Measurements from ENCODE around the gene ADK. TPM values are rescaled to one million over a fixed set of nuclear protein-coding genes. Genes with fewer than 3 reads are reported as not detected.

Gene ADK
- total and polyA plus RNA-seq, 2 of the 13 experiments (the other 11 are each of a cell fraction or from before 2014, with no cell fraction given): 48.6 to 79.1 TPM

DNA sequence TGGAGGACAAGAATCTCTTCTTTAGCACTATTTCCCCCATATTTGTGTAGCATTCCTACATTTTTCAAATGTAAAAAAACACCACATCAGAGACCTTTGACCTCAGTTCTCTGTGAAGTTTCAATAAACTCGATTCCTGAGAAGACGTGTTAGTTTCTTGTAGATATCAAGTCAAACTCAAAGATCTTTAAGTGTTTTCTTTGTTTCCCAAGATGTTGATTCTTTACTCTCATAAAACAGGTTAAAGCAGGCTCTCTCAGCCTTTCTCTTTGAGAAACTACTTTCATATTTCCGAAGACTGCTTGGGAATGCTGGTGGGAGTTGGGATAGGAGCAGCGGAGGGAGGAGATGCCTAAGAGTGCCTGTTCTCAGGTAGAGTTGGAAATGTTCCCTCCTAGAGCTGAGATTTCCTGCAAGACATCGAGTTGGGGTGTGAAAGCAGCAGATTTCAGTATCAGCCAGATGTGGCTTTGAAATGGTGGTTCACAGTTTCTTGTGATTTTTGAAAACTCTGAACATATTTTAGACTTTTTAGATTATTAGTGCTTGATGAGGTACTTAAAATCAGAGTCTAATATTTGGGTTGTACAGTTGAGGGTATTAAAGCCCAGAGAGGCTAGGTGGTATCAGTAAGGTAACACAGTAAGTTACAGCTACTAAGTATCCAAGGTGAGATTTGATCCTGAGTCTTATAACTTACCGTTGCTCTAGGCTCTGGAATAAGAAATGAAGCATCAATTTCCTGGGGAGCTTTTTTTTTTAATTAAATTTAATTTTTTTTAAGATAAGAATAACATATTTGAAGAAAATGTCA, 13.9 kb downstream of the ADK start (continued):
- no peak for TF ChIP-seq ZNF12 (CRISPR knock-in tag; IDR thresholded peaks at IDR 0.05)
- no peak for TF ChIP-seq ZNF143 (CRISPR knock-in tag; IDR thresholded peaks at IDR 0.05)
- no peak for TF ChIP-seq ZNF44 (CRISPR knock-in tag; IDR thresholded peaks at IDR 0.05)
- TF ChIP-seq ZNF317 (CRISPR knock-in tag; IDR thresholded peaks at IDR 0.05): no peak
- TF ChIP-seq GLI4 (CRISPR knock-in tag; IDR thresholded peaks at IDR 0.05; ENCODE audit: borderline replicate concordance): no peak
- no peak for TF ChIP-seq WIZ (CRISPR knock-in tag; IDR thresholded peaks at IDR 0.05)
- TF ChIP-seq, protein P1, sequence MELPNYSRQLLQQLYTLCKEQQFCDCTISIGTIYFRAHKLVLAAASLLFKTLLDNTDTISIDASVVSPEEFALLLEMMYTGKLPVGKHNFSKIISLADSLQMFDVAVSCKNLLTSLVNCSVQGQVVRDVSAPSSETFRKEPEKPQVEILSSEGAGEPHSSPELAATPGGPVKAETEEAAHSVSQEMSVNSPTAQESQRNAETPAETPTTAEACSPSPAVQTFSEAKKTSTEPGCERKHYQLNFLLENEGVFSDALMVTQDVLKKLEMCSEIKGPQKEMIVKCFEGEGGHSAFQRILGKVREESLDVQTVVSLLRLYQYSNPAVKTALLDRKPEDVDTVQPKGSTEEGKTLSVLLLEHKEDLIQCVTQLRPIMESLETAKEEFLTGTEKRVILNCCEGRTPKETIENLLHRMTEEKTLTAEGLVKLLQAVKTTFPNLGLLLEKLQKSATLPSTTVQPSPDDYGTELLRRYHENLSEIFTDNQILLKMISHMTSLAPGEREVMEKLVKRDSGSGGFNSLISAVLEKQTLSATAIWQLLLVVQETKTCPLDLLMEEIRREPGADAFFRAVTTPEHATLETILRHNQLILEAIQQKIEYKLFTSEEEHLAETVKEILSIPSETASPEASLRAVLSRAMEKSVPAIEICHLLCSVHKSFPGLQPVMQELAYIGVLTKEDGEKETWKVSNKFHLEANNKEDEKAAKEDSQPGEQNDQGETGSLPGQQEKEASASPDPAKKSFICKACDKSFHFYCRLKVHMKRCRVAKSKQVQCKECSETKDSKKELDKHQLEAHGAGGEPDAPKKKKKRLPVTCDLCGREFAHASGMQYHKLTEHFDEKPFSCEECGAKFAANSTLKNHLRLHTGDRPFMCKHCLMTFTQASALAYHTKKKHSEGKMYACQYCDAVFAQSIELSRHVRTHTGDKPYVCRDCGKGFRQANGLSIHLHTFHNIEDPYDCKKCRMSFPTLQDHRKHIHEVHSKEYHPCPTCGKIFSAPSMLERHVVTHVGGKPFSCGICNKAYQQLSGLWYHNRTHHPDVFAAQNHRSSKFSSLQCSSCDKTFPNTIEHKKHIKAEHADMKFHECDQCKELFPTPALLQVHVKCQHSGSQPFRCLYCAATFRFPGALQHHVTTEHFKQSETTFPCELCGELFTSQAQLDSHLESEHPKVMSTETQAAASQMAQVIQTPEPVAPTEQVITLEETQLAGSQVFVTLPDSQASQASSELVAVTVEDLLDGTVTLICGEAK (IDR thresholded peaks at IDR 0.05): no peak
- TF ChIP-seq, protein P1 (CRISPR knock-in tag; IDR thresholded peaks at IDR 0.05): no peak
- TF ChIP-seq MAFF (IDR thresholded peaks at IDR 0.05; ENCODE audit: low read depth, low read length): no peak
- TF ChIP-seq, protein P2, sequence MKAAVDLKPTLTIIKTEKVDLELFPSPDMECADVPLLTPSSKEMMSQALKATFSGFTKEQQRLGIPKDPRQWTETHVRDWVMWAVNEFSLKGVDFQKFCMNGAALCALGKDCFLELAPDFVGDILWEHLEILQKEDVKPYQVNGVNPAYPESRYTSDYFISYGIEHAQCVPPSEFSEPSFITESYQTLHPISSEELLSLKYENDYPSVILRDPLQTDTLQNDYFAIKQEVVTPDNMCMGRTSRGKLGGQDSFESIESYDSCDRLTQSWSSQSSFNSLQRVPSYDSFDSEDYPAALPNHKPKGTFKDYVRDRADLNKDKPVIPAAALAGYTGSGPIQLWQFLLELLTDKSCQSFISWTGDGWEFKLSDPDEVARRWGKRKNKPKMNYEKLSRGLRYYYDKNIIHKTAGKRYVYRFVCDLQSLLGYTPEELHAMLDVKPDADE (CRISPR knock-in tag; IDR thresholded peaks at IDR 0.05): no peak
